ENCODE results near the gene CPNE2.
"Not testable (repeated sequence)": the region's sequence is repeated elsewhere in the genome, so short reads cannot be mapped to it uniquely, and the experiment has no call there.

Gene CPNE2

GRCh38 chr16:57167953-57168352, 75.6 kb downstream of the CPNE2 start:
- DNase-seq (ENCODE audit: low spot score): peak; percentile 72

DNA sequence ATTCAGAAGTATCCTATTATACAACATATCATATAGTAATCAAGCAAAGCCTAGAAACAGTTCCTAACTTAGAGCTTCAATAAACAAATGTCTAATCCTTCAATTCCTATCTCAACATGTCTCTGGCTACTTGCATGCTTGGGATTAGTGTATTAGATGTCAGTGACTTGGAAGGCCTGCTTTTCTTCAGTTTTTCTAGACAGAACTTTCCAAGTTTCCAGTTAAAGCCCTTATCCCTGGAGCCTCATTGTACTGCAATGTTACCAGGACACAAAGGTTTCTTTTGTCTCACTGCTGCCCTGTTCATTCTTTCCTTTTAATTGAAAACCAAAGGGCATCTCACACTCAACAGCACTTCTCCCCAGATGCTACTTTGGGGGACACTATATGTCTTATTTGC, 76.9 kb downstream of the CPNE2 start:
- no peak for DNase-seq (ENCODE audit: low spot score)

GRCh38 chr16:57172721-57173290, 80.4 kb downstream of the CPNE2 start:
- no peak for DNase-seq (ENCODE audit: low spot score)

- DNase-seq (ENCODE audit: low spot score): no peak
These were observed 83.5 kb downstream of the CPNE2 start for GRCh38 chr16:57175896-57176295.

GRCh38 chr16:57178196-57178595, 85.8 kb downstream of the CPNE2 start:
- no peak for DNase-seq (ENCODE audit: low spot score)

GRCh38 chr16:57178793-57179212, 86.4 kb downstream of the CPNE2 start:
- no peak for DNase-seq (ENCODE audit: low spot score)

- no peak for DNase-seq (ENCODE audit: low spot score)
These were observed 86.9 kb downstream of the CPNE2 start for GRCh38 chr16:57179215-57179828.

GRCh38 chr16:57184113-57184512, 91.7 kb downstream of the CPNE2 start:
- no peak for DNase-seq (ENCODE audit: low spot score)

- DNase-seq (ENCODE audit: low spot score): peak; percentile 35
These were observed 92.6 kb downstream of the CPNE2 start for GRCh38 chr16:57184887-57185445.

GRCh38 chr16:57185446-57185944, 93.1 kb downstream of the CPNE2 start:
- DNase-seq (ENCODE audit: low spot score): peak; percentile 82

- peak; percentile 99 for DNase-seq (ENCODE audit: low spot score)
These were observed 93.8 kb downstream of the CPNE2 start, which contains the start of the genes PSME3IP1 and RSPRY1 for GRCh38 chr16:57185945-57186871. Gene PSME3IP1, minus strand, starts transcription at chr16:57186039. Its CDS starts 12,185 bp downstream, at chr16:57173854. Gene RSPRY1, plus strand, starts transcription at chr16:57186329. Its CDS starts 18,330 bp downstream, at chr16:57204659.

DNA sequence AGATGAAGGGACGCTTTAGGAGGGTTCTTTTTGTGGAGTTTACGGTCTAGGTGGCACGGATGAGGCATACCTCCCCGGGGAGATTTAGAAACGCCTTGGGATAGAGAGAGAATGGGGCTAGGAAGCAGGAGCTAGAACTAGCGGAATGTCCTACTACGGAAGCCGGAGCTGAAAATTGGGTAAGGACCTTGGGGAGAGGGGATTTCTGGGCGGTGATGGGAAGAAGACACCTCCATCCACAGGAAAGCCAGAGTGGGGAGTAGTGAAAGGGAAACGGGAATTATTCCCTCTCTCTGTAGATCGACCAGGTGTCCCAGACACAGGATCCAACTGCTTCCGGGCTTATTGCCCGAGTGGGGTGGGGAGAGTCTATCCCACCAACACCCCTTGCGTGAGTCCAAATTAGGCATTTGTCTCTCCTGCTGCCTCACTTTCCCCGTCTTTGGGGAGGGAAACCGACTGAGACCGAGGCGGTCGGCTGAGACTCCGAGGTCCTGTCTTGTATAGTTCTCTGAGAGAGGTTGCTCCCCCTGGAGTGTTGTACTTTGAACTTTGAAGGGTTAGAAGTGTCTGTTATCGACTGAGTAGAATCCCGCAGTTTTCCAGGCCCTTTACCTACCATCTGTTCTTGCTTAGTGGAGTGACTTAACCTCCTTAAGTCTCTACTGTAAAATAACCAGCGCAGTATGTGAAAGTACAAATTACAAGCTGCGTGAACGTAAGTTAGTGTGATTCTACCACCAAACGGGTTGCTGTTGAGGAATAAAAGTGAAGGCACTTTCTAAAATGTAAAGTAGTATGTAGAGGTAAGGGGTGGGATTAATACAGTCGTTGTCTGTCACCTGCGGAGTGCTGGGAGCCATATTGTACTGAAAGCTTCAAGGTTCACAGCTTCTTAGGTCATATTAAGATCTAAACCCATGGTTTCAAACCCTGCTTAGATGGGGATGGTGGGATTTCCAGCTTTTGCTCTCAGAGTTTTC, 94.8 kb downstream of the CPNE2 start:
- DNase-seq (ENCODE audit: low spot score): peak; percentile 58

DNA sequence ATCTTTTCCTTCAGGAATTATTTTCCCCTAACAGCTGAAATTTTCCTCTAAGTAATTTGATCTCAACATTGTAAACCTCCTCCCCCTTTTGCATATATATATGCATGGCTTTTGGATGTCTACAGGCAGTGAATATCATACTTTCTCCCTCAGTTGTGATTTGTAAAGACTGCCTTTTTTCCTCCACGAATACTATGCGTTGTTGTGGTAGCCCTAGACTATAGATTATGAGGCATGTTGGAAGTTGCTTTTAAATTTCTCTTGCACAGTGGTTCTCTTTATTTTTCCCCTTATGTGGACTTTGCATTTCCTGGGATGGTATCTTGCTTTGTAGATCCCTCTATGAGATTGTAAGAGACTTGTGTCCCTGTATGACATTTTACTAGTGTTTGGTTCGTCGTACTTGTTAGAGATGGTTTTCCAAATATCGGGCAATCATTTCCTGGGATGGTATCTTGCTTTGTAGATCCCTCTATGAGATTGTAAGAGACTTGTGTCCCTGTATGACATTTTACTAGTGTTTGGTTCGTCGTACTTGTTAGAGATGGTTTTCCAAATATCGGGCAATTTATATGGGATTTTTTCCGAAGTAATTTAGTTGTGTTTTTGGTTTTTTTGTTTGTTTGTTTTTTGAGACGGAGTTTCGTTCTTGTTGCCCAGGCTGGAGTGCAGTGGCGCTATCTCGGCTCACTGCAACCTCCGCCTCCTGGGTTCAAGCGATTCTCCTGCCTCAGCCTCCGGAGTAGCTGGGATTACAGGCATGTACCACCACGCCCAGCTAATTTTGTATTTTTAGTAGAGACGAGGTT, 95.7 kb downstream of the CPNE2 start:
- DNase-seq (ENCODE audit: low spot score): not testable (repeated sequence)

DNA sequence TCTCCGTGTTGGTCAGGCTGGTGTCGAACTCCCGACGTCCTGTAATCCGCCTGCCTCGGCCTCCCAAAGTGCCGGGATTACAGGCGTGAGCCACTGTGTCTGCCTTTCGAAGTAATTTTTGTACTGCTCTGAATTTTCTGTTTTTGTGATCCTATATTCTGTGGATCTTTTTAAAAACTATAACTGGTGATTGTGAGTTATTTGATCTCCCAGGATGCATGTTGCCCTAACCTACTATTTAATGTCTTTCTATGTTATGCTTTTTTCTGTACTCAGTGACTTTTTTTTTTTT, 96.3 kb downstream of the CPNE2 start:
- DNase-seq (ENCODE audit: low spot score): no peak

DNA sequence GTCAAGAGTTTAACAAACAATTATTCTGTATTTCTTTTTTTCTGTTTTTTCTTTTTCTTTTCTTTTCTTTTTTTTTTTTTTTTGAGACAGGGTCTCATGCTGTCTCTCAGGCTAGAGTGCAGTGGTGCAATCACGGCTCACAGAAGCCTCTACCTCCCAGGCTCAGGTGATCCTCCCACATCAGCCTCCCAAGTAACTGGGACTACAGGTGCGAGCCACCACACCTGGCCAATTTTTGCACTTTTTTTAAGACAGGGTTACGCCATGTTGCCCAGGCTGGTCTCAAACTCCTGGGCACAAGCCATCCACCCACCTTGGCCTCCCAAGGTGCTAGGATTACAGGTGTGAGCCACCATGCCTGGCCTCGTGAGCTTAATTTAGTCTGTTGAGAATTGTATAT, 97.1 kb downstream of the CPNE2 start:
- not testable (repeated sequence) for DNase-seq (ENCODE audit: low spot score)

- no peak for DNase-seq (ENCODE audit: low spot score)
These were observed 97.8 kb downstream of the CPNE2 start for GRCh38 chr16:57190136-57190535.

DNA sequence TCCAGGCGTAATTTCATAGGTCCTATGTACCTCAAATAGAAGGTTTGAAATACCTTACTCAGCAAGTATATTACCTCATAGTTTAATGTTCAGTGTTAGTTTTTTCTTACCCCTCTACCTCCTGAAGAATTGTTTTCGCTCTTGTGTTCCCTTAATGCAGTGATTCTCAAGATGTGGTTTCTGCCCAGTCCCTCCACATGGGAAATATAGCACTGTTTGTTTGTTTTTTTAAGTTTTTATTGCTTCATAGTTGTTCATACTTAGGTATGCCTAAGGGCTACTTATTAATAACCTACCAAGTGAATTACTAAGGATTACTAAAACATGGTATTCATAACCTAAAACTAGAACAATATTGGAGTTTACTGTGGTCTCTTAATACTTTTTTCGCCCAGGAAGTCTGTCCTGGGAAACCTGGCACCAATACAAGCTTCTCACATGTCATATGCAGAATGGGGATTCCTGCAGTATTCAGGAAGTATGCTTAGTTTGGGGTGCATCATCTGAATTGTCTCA, 98.7 kb downstream of the CPNE2 start:
- DNase-seq (ENCODE audit: low spot score): peak; percentile 44

DNA sequence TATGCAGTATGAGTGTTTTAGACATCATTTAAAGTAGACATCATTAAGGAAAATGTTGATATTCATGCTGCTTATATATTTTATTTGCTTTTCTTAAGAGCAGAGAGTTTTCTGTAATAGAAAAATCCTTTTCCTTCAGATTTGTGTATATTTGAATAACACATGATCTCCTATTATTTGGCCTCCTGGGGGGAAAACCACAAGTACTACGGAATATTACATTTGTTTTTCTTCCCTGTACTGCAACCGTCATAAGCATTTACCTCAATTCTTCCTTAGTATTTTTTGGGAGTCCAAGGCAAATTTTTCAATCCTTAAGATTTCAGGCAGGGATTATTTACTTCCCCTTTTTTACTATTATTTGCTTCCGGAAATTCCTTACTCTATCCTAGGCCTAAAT, 99.8 kb downstream of the CPNE2 start:
- no peak for DNase-seq (ENCODE audit: low spot score)

DNA sequence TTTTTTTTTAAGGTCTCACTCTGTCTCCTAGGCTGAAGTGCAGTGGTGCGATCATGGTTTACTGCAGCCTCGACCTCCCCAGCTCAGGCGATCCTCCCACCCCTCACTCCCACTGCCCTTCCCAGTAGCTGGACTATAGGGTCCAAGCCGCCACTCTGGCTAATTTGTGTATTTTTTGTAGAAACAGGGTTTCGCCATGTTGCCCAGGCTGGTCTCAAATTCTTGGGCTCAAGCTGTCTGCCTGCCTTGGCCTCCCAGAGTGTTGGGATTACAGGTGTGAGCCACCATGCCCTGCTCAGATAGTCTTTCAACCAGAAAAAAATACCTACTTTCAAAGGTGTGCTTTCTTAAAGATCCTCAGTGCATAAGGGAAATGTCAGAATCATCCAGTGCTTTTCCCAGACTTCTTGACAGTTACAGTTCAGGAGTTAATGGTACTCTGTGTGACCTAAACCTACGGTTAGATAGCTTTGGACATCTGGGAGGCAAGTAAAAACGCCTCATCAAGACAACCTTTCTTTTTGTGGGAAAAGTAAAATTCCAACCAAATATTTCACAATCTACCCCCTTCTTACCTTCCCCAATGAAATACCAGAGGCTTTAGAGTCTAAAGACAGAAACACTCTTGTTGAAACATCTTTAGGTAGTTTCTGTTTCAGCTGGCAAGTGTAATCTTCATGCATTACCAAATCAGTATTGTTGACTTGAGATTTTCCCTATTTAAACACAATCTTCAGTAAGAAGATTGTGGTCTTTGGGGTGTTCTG, 100.5 kb downstream of the CPNE2 start:
- no peak for DNase-seq (ENCODE audit: low spot score)

All from RKO (cell line).